ENCODE results near the gene NFATC2.

Gene NFATC2

GRCh38 chr20:51337126-51337805 lies 205.3 kb downstream of the NFATC2 start:
- Histone ChIP-seq H3K27ac (ENCODE audit: insufficient read depth in 1 of 2, low read depth in 1 of 2, low read length in 2 of 2, poor library complexity in 1 of 2, severe bottlenecking in 2 of 2) (no peak overlapping the region), H3K27me3 (replicated peaks in 2 of 5; ENCODE audit: control insufficient read depth in 4 of 5, insufficient read depth in 5 of 5, low read length in 4 of 5) (peaks cover 0 to 4% (median 0%) of the 10 kb centered on the region in 5 experiments), H3K9me3 (ENCODE audit: control extremely low read depth in 1 of 5, control insufficient read depth in 4 of 5, insufficient read depth in 2 of 5, low read depth in 1 of 5, low read length in 4 of 5) (no peaks in the 10 kb centered on the region), H3K36me3 (ENCODE audit: control insufficient read depth in 4 of 4, insufficient read depth in 4 of 4, low read length in 3 of 4) (no peaks in the 10 kb centered on the region), H3K4me1 (ENCODE audit: control extremely low read depth in 1 of 4, control insufficient read depth in 4 of 4, insufficient read depth in 4 of 4, low read length in 3 of 4) (no peaks in the 10 kb centered on the region), H3K4me3 (ENCODE audit: control insufficient read depth in 1 of 7, extremely low read depth in 1 of 7, insufficient read depth in 4 of 7, low read depth in 2 of 7, low read length in 6 of 7) (no peak overlapping the region)
- no peak for DNase-seq
- 82% methylated on average over 3 of the region's 3 CpGs for WGBS (ENCODE audit: insufficient coverage)
- ChIA-PET POLR2A (no interaction called here), CTCF (no interaction called here)

Data from common myeloid progenitor, CD34-positive (primary cell).